K562 (cell line): ENCODE results near the gene PRR16. TPM values are rescaled to one million over a fixed set of nuclear protein-coding genes. Genes with fewer than 3 reads are reported as not detected.
A peak's percentile ranks its signal among the peaks of the same experiment; 100 is the strongest.

Experiments
- ATAC-seq: fragments of 200-7000 bp; cut with Tn5 transposase; 3 replicates; pipeline ENCODE4 v1.9.1; 2020; ENCODE audit warnings: moderate library complexity
- BruUV-seq: library from RNA; stranded (reverse); fragments of 400-500 nt; replicated peaks from 2 replicates; lab custom pipeline; 2021; lab: Mats Ljungman, UMichigan
- CTCF ChIA-PET: fragments of 300-600 bp; formaldehyde crosslinking; extraction: SDS; loops from one replicate; lab custom pipeline; 2021; ENCODE audit warnings: low intra/inter-chr PET ratio; lab: Yijun Ruan, JAX
- POLR2A ChIA-PET: fragments of 300-600, 350-650 bp; sonication (Branson Sonifier 250); formaldehyde crosslinking; extraction: SDS; loops from one replicate; lab custom pipeline; 2021; ENCODE audit warnings: antibody characterized with exemption, inconsistent platforms; lab: Yijun Ruan, JAX
- DNase-seq, 4 experiments: peaks; one replicate each; pipeline versions ENCODE4 v3.0.0 to v3.0.0-alpha.2; 2011 to 2018; ENCODE audit warnings: low spot score in 3 of 4, mixed read lengths in 3 of 4; ENCODE audit errors: extremely low read depth in 1 of 4
- FAIRE-seq: peaks from 2 replicates; lab custom pipeline; 2011; peaks lifted over from hg19 to GRCh38; lab: Jason Lieb, UNC
- H2AFZ ChIP-seq: 2 replicates; pipeline ENCODE4 v1.6.0; 2011; ENCODE audit warnings: low read depth, low read length, control low read depth, inconsistent platforms
- H3K27ac ChIP-seq: fragments of 200-600 bp; 3 replicates; pipeline ENCODE4 v1.8.0; 2011; ENCODE audit warnings: low read depth, mild to moderate bottlenecking, control low read depth, inconsistent platforms, low read length, moderate library complexity, mixed read lengths; ENCODE audit errors: extremely low read depth
- H3K27me3 ChIP-seq, 2 experiments: fragments of 300-600 bp in 1 of 2; 2 replicates in 1 of 2; 3 replicates in 1 of 2; pipeline versions ENCODE4 v1.6.0 to v1.8.0; 2011; ENCODE audit warnings: inconsistent platforms in 2 of 2, low read length in 2 of 2, mild to moderate bottlenecking in 1 of 2, mixed read lengths in 1 of 2, moderate library complexity in 1 of 2; ENCODE audit not compliant: control insufficient read depth in 2 of 2, insufficient read depth in 2 of 2
- H3K36me3 ChIP-seq: fragments of 300-600 bp; 3 replicates; pipeline ENCODE4 v1.8.0; 2011; ENCODE audit warnings: mild to moderate bottlenecking, low read length, inconsistent platforms; ENCODE audit not compliant: control insufficient read depth, insufficient read depth
- H3K4me1 ChIP-seq, 2 experiments: fragments of 200-600 bp in 1 of 2; replicated peaks in 1 of 2; 2 replicates in 1 of 2; 3 replicates in 1 of 2; pipeline versions ENCODE4 v1.5.1 to v1.8.0; 2011; ENCODE audit warnings: inconsistent platforms in 2 of 2, low read length in 2 of 2, mild to moderate bottlenecking in 1 of 2, mixed read lengths in 1 of 2, moderate library complexity in 1 of 2; ENCODE audit not compliant: control insufficient read depth in 2 of 2, insufficient read depth in 2 of 2
- H3K4me2 ChIP-seq: 2 replicates; pipeline ENCODE4 v1.6.1; 2011; ENCODE audit warnings: low read length, control low read depth, inconsistent platforms, mixed read lengths; ENCODE audit not compliant: insufficient read depth
- H3K4me3 ChIP-seq: fragments of 200-600 bp; sonication (generic), shearing (Covaris generic); 2 replicates; pipeline ENCODE4 v1.5.1; 2016; ENCODE audit warnings: control low read depth, inconsistent platforms
- H3K79me2 ChIP-seq: fragments of 200-600 bp; 3 replicates; pipeline ENCODE4 v1.8.0; 2011; ENCODE audit warnings: low read length, inconsistent platforms; ENCODE audit not compliant: control insufficient read depth, insufficient read depth
- H3K9ac ChIP-seq, 2 experiments: 2 replicates each; pipeline versions ENCODE4 v1.6.0 to v1.6.1; 2011; ENCODE audit warnings: low read depth in 2 of 2, low read length in 2 of 2, control low read depth in 1 of 2, inconsistent platforms in 1 of 2, mild to moderate bottlenecking in 1 of 2, mixed read lengths in 1 of 2; ENCODE audit not compliant: insufficient read depth in 1 of 2
- H3K9me1 ChIP-seq: one replicate; pipeline ENCODE4 v1.6.0; 2011; ENCODE audit warnings: inconsistent platforms, mild to moderate bottlenecking, low read length, moderate library complexity; ENCODE audit not compliant: control insufficient read depth, insufficient read depth
- H3K9me3 ChIP-seq: replicated peaks from 2 replicates; pipeline ENCODE4 v1.5.1; 2011; ENCODE audit warnings: low read depth, low read length, inconsistent platforms; ENCODE audit not compliant: control insufficient read depth, insufficient read depth
- H4K20me1 ChIP-seq: replicated peaks from 2 replicates; pipeline ENCODE4 v1.6.1; 2011; ENCODE audit warnings: low read length, inconsistent platforms, mixed read lengths; ENCODE audit not compliant: control insufficient read depth, insufficient read depth
- ARNT ChIP-seq, 2 experiments: fragments of 450-650 bp; IDR thresholded peaks; 2 replicates each; pipeline ENCODE4 v1.6.1; 2016; ENCODE audit warnings: mild to moderate bottlenecking in 1 of 2
- BRD4 ChIP-seq: fragments of 200-600 bp; sonication (generic); IDR thresholded peaks from 2 replicates; pipeline ENCODE4 v1.6.1; 2017; ENCODE audit warnings: inconsistent platforms
- CHD4 ChIP-seq: fragments of 200-600 bp; sonication (generic); IDR thresholded peaks from 3 replicates; pipeline ENCODE4 v1.6.1; 2012; ENCODE audit warnings: low read depth, mild to moderate bottlenecking, mixed read lengths, low read length, inconsistent platforms; ENCODE audit not compliant: insufficient read depth, insufficient replicate concordance, poor library complexity, severe bottlenecking
- CTBP1 ChIP-seq: fragments of 450-650 bp; IDR thresholded peaks from 2 replicates; pipeline ENCODE4 v1.6.1; 2016; ENCODE audit warnings: borderline replicate concordance
- FOXM1 ChIP-seq, 2 experiments: fragments of 450-650 bp in 1 of 2; sonication (generic) in 1 of 2; formaldehyde crosslinking in 1 of 2; IDR thresholded peaks; 2 replicates each; pipeline versions ENCODE4 v1.6.1 to v1.9.0; 2017 to 2022; ENCODE audit warnings: low read depth in 2 of 2, mild to moderate bottlenecking in 2 of 2, missing genetic modification reagents in 1 of 2, moderate library complexity in 1 of 2
- GTF2E2 ChIP-seq: fragments of 200-800 bp; sonication (Bioruptor generic); IDR thresholded peaks from 2 replicates; pipeline ENCODE4 v1.6.1; 2016; ENCODE audit warnings: missing genetic modification characterization, missing compliant biosample characterization
- HEY1 ChIP-seq: fragments of 250-450 bp; sonication (Bioruptor Pico); IDR thresholded peaks from 2 replicates; pipeline ENCODE4 v1.5.0; 2020; ENCODE audit warnings: mild to moderate bottlenecking, moderate library complexity, borderline replicate concordance
- JUN ChIP-seq, 2 experiments: sonication (generic) in 1 of 2; formaldehyde crosslinking in 1 of 2; IDR thresholded peaks; 2 replicates each; pipeline versions ENCODE4 v1.6.1 to v1.8.0; 2012 to 2022; ENCODE audit warnings: borderline replicate concordance in 2 of 2, mild to moderate bottlenecking in 2 of 2, improper control_type of control experiment in 1 of 2, low read depth in 1 of 2, low read length in 1 of 2, missing genetic modification reagents in 1 of 2
- KDM2B ChIP-seq: fragments of 250-450 bp; sonication (Bioruptor Pico); IDR thresholded peaks from 2 replicates; pipeline ENCODE4 v1.8.0; 2021; ENCODE audit warnings: mild to moderate bottlenecking, moderate library complexity
- KHSRP ChIP-seq: fragments of 450-650 bp; IDR thresholded peaks from 2 replicates; pipeline ENCODE4 v1.6.1; 2017
- NFRKB ChIP-seq: fragments of 450-650 bp; IDR thresholded peaks from 2 replicates; pipeline ENCODE4 v1.6.1; 2016; ENCODE audit warnings: low read depth
- NR4A1 ChIP-seq, 2 experiments: fragments of 250-450 bp in 1 of 2; fragments of 450-650 bp in 1 of 2; sonication (Bioruptor Pico) in 1 of 2; IDR thresholded peaks; 2 replicates each; pipeline versions ENCODE4 v1.4.0 to v1.6.1; 2016 to 2020; ENCODE audit warnings: mild to moderate bottlenecking in 2 of 2, missing compliant biosample characterization in 1 of 2, missing genetic modification characterization in 1 of 2, moderate library complexity in 1 of 2
- RNF2 ChIP-seq: sonication (generic); IDR thresholded peaks from 2 replicates; pipeline ENCODE4 v1.6.1; 2016
- SAP30 ChIP-seq: fragments of 200-600 bp; sonication (generic); IDR thresholded peaks from 2 replicates; pipeline ENCODE4 v1.6.1; 2012; ENCODE audit warnings: borderline replicate concordance, low read depth, mild to moderate bottlenecking, moderate library complexity, low read length, control low read depth, inconsistent platforms; ENCODE audit not compliant: insufficient read depth, poor library complexity, severe bottlenecking
- SMAD4 ChIP-seq: fragments of 250-450 bp; sonication (Bioruptor Pico); conservative IDR thresholded peaks from 2 replicates; pipeline ENCODE4 v1.8.0; 2021; ENCODE audit warnings: inconsistent platforms, mild to moderate bottlenecking, moderate library complexity
- SOX6 ChIP-seq: fragments of 450-650 bp; IDR thresholded peaks from 2 replicates; pipeline ENCODE4 v1.6.1; 2014; ENCODE audit warnings: mild to moderate bottlenecking
- YY1 ChIP-seq, 3 experiments: IDR thresholded peaks; 2 replicates each; pipeline ENCODE4 v1.6.1; 2011; ENCODE audit warnings: low read length in 2 of 3, mild to moderate bottlenecking in 2 of 3, moderate library complexity in 2 of 3, borderline replicate concordance in 1 of 3, control low read depth in 1 of 3, low read depth in 1 of 3; ENCODE audit not compliant: insufficient read depth in 3 of 3, insufficient replicate concordance in 2 of 3, control insufficient read depth in 1 of 3, insufficient read length in 1 of 3; ENCODE audit errors: extremely low read depth in 1 of 3
- ZBTB1 ChIP-seq: sonication (generic); formaldehyde crosslinking; IDR thresholded peaks from 2 replicates; pipeline ENCODE4 v1.8.1; 2023; ENCODE audit warnings: missing genetic modification reagents, low read depth, mild to moderate bottlenecking, borderline replicate concordance
- ZFPM2 ChIP-seq: fragments of 250-450 bp; sonication (Bioruptor Pico); IDR thresholded peaks from 2 replicates; pipeline ENCODE4 v1.5.1; 2022; ENCODE audit warnings: mild to moderate bottlenecking
- ZNF584 ChIP-seq: fragments of 200-800 bp; sonication (Bioruptor generic); IDR thresholded peaks from 2 replicates; pipeline ENCODE4 v1.6.1; 2016; ENCODE audit warnings: low read depth, mild to moderate bottlenecking, missing genetic modification characterization, missing compliant biosample characterization
- WGBS: fragments of 100-300 bp; shearing (Covaris generic); methylation state at CpG from one replicate; pipeline ENCODE4 v1.1.6; 2016; ENCODE audit warnings: low coverage, mixed read lengths; ENCODE audit not compliant: insufficient coverage; ENCODE audit errors: missing lambda C conversion rate; 5-methylcytosine and 5-hydroxymethylcytosine counted together
- in situ Hi-C: fragments of 300-500 bp; cut with MboI; formaldehyde crosslinking; loops from 4 replicates; pipeline ENCODE4 v1.15.0; 2018; ENCODE audit warnings: inconsistent platforms, mixed read lengths
- intact Hi-C: fragments of 100-400 bp; cut with micrococcal nuclease; formaldehyde crosslinking; loops from 2 replicates; pipeline ENCODE4 v1.14.2; 2022
- polyA plus RNA-seq, 8 experiments: library from polyadenylated mRNA; depleted of rRNA in 4 of 8; stranded (reverse) in 5 of 8; unstranded in 3 of 8; fragments of >200 nt; fragmentation: Nextera tagmentation in 2 of 8; fragmentation: Illumina TruSeq in 1 of 8; extraction: Ambion mirVana in 2 of 8; extraction: Trizol in 1 of 8; gene quantifications; 2 replicates each; pipeline versions ENCODE4 v1.2.1 to v1.2.3, GENCODE V29; 2011 to 2014; ENCODE audit warnings: inconsistent platforms in 1 of 8, missing spikeins in 1 of 8
- total RNA-seq, 7 experiments: library from RNA; depleted of rRNA in 6 of 7; stranded (reverse); fragments of >200 nt in 6 of 7; fragmentation: Illumina TruSeq in 2 of 7; extraction: Trizol in 2 of 7; gene quantifications; 2 replicates each; pipeline versions ENCODE4 v1.2.1 to v1.2.3, GENCODE V29; 2011 to 2021; ENCODE audit warnings: low replicate concordance in 1 of 7
- TF ChIP-seq, protein P1 (sequence below): sonication (generic); formaldehyde crosslinking; IDR thresholded peaks from 2 replicates; pipeline ENCODE4 v1.8.0; 2022; ENCODE audit warnings: mild to moderate bottlenecking, missing genetic modification reagents

Gene PRR16
- total and polyA plus RNA-seq, 9 of the 15 experiments (the other 6 are each of a cell fraction or from before 2014, with no cell fraction given) = 0.61 to 10.1 (median 3.3) TPM

DNA sequence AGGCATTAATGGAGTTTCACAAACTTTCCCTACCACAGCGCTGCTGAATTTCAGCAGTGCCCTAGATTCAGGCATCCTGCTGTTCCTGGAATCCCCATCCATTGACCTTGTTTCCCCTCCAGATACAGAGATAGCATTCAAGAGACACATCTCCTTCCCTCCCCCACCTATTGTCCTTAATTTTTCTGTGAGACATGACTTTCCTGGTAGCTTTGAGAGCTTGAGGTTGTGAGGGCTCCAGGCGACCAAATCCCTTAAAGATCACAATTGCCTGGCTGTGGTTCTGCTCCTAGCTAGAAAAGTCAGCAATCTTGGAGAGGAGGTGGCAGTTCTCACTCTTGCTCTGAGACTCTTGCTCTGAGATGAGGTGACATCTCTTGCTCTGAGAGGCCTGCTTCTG, 48.0 kb downstream of the PRR16 start:
- intact Hi-C loops (loop anchor here (10.0 kb wide), 1 partner anchor 1437 kb away; the partner anchor contains the start of gene DMXL1), in situ Hi-C loops (no loop called here)
- Histone ChIP-seq H3K9me3 (no peaks in the 10 kb centered on the region), H3K27me3 (no peaks in the 10 kb centered on the region), H3K27ac (peak overlapping the region; percentile 94), H2AFZ (0 out of 2 replicates have a peak overlapping the region, but pooled peaks have one; percentile 34), H3K4me1 (peaks cover 0 to 28% of the 10 kb centered on the region in 2 experiments; a peak in 2 of 5 replicates), H3K9ac (peak overlapping the region; percentile 82 to 83; a peak in 3 of 4 replicates), H3K36me3 (no peaks in the 10 kb centered on the region), H3K9me1 (no peaks in the 10 kb centered on the region), H4K20me1 (no peaks in the 10 kb centered on the region), H3K79me2 (peaks cover 78% of the 10 kb centered on the region), H3K4me2 (peak overlapping the region; percentile 66), H3K4me3 (no peak overlapping the region)
- ATAC-seq (peak; percentile 3; the same call in 2 of the 3 replicates), DNase-seq (peak in 1 of 4 experiments; percentile 44), FAIRE-seq (no peak)
- BruUV-seq = no TSS peak
- ChIA-PET CTCF (no interaction called here), POLR2A (interaction anchor here (1.0 kb wide), 1 partner anchor 19 kb away, joined by 3 read pairs; no protein-coding TSS in a partner anchor)
- WGBS = 0% methylated on average over 2 of the region's 2 CpGs
- TF ChIP-seq FOXM1 (IDR thresholded peaks at IDR 0.05; ENCODE audit: low read depth) = no peak
- TF ChIP-seq FOXM1 (CRISPR knock-in tag; IDR thresholded peaks at IDR 0.05; ENCODE audit: low read depth) = no peak
- no peak for TF ChIP-seq KHSRP
- peak; percentile 47; the same call in 1 of the 2 replicates for TF ChIP-seq BRD4
- no peak for TF ChIP-seq YY1 (IDR thresholded peaks at IDR 0.05; ENCODE audit: borderline replicate concordance in 1 of 3, control insufficient read depth in 1 of 3, extremely low read depth in 1 of 3, insufficient read depth in 3 of 3, insufficient read length in 1 of 3, insufficient replicate concordance in 2 of 3, low read depth in 1 of 3, low read length in 2 of 3)
- no peak for TF ChIP-seq KDM2B (CRISPR knock-in tag)
- TF ChIP-seq GTF2E2 (tag) = no peak
- no peak for TF ChIP-seq ARNT (IDR thresholded peaks at IDR 0.05)
- no peak for TF ChIP-seq ZBTB1 (CRISPR knock-in tag)
- TF ChIP-seq CTBP1 = no peak
- no peak for TF ChIP-seq HEY1 (CRISPR knock-in tag)
- TF ChIP-seq RNF2 = no peak
- no peak for TF ChIP-seq NR4A1 (CRISPR knock-in tag; IDR thresholded peaks at IDR 0.05)
- TF ChIP-seq NR4A1 (tag; IDR thresholded peaks at IDR 0.05) = peak; percentile 74; the same call in 1 of the 2 replicates
- no peak for TF ChIP-seq ZNF584 (CRISPR knock-in tag)
- peak; percentile 11; the same call in 1 of the 2 replicates for TF ChIP-seq SMAD4 (CRISPR knock-in tag)
- TF ChIP-seq NFRKB = peak; percentile 76
- TF ChIP-seq JUN (IDR thresholded peaks at IDR 0.05; ENCODE audit: borderline replicate concordance, low read depth, low read length) = no peak
- no peak for TF ChIP-seq JUN (CRISPR knock-in tag; IDR thresholded peaks at IDR 0.05; ENCODE audit: borderline replicate concordance)
- no peak for TF ChIP-seq SAP30
- no peak for TF ChIP-seq ZFPM2
- peak; percentile 79 for TF ChIP-seq SOX6
- TF ChIP-seq CHD4 = no peak
- TF ChIP-seq, protein P1, sequence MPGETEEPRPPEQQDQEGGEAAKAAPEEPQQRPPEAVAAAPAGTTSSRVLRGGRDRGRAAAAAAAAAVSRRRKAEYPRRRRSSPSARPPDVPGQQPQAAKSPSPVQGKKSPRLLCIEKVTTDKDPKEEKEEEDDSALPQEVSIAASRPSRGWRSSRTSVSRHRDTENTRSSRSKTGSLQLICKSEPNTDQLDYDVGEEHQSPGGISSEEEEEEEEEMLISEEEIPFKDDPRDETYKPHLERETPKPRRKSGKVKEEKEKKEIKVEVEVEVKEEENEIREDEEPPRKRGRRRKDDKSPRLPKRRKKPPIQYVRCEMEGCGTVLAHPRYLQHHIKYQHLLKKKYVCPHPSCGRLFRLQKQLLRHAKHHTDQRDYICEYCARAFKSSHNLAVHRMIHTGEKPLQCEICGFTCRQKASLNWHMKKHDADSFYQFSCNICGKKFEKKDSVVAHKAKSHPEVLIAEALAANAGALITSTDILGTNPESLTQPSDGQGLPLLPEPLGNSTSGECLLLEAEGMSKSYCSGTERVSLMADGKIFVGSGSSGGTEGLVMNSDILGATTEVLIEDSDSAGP (CRISPR knock-in tag) = no peak
